Common myeloid progenitor, CD34-positive (primary cell): ENCODE data around the gene PALS1.
A peak's percentile ranks its signal among the peaks of the same experiment; 100 is the strongest.

ENCODE experiments used
- CTCF ChIA-PET: fragments of 350-600 bp; sonication (Branson Sonifier 250); formaldehyde crosslinking; loops from one replicate; lab custom pipeline; 2021; ENCODE audit warnings: antibody characterized with exemption; lab: Charles Lee
- POLR2A ChIA-PET: fragments of 350-600 bp; sonication (Branson Sonifier 250); formaldehyde crosslinking; loops from one replicate; lab custom pipeline; 2021; ENCODE audit warnings: antibody characterized with exemption; lab: Charles Lee
- DNase-seq, 3 donors: peaks; one replicate each; pipeline versions ENCODE4 v3.0.0 to v3.0.0-alpha.2; 2013
- H3K27ac ChIP-seq, 2 experiments: 1 replicate in 1 of 2; 2 replicates in 1 of 2; pipeline ENCODE4 v1.7.0; 2013; ENCODE audit warnings: inconsistent platforms in 2 of 2, low read length in 2 of 2, mild to moderate bottlenecking in 2 of 2, low read depth in 1 of 2, moderate library complexity in 1 of 2; ENCODE audit not compliant: severe bottlenecking in 2 of 2, insufficient read depth in 1 of 2, poor library complexity in 1 of 2
- H3K27me3 ChIP-seq, 5 experiments: replicated peaks in 2 of 5; 1 replicate in 3 of 5; 2 replicates in 2 of 5; pipeline versions ENCODE4 v1.6.1 to v1.7.0; 2013; ENCODE audit warnings: low read length in 4 of 5, mild to moderate bottlenecking in 2 of 5, moderate library complexity in 2 of 5, inconsistent platforms in 1 of 5; ENCODE audit not compliant: insufficient read depth in 5 of 5, control insufficient read depth in 4 of 5
- H3K36me3 ChIP-seq, 4 experiments: 1 replicate in 2 of 4; 2 replicates in 2 of 4; pipeline versions ENCODE4 v1.6.1 to v1.7.0; 2013; ENCODE audit warnings: low read length in 3 of 4, control low read depth in 1 of 4, mild to moderate bottlenecking in 1 of 4; ENCODE audit not compliant: control insufficient read depth in 4 of 4, insufficient read depth in 4 of 4
- H3K4me1 ChIP-seq, 4 experiments: 1 replicate in 3 of 4; 2 replicates in 1 of 4; pipeline versions ENCODE4 v1.6.1 to v1.7.1; 2013; ENCODE audit warnings: low read length in 3 of 4, mild to moderate bottlenecking in 3 of 4, control low read depth in 1 of 4, inconsistent platforms in 1 of 4, moderate library complexity in 1 of 4; ENCODE audit not compliant: control insufficient read depth in 4 of 4, insufficient read depth in 4 of 4; ENCODE audit errors: control extremely low read depth in 1 of 4
- H3K4me3 ChIP-seq, 7 experiments: 1 replicate in 4 of 7; 2 replicates in 3 of 7; pipeline versions ENCODE4 v1.5.1 to v1.7.0; 2013; ENCODE audit warnings: mild to moderate bottlenecking in 7 of 7, low read length in 6 of 7, moderate library complexity in 6 of 7, inconsistent platforms in 2 of 7, low read depth in 2 of 7, control low read depth in 1 of 7; ENCODE audit not compliant: insufficient read depth in 4 of 7, control insufficient read depth in 1 of 7; ENCODE audit errors: extremely low read depth in 1 of 7
- H3K9me3 ChIP-seq, 5 experiments: 1 replicate in 4 of 5; 2 replicates in 1 of 5; pipeline versions ENCODE4 v1.6.1 to v1.7.1; 2013; ENCODE audit warnings: low read length in 4 of 5, mild to moderate bottlenecking in 2 of 5, inconsistent platforms in 1 of 5, low read depth in 1 of 5, moderate library complexity in 1 of 5; ENCODE audit not compliant: control insufficient read depth in 4 of 5, insufficient read depth in 2 of 5; ENCODE audit errors: control extremely low read depth in 1 of 5
- WGBS: methylation state at CpG from one replicate; pipeline ENCODE4 v1.1.5; 2013; ENCODE audit not compliant: insufficient coverage; 5-methylcytosine and 5-hydroxymethylcytosine counted together

Gene PALS1

GRCh38 chr14:67239582-67239981 is 1.7 kb upstream of the PALS1 start:
- Histone ChIP-seq H3K36me3 (no peaks in the 10 kb centered on the region), H3K27me3 (peaks cover 0 to 7% (median 0%) of the 10 kb centered on the region in 5 experiments), H3K27ac (no peak overlapping the region), H3K9me3 (no peaks in the 10 kb centered on the region), H3K4me3 (no peak overlapping the region), H3K4me1 (peaks cover 4 to 22% (median 16%) of the 10 kb centered on the region in 4 experiments)
- CTCF ChIA-PET = no interaction called here
- POLR2A ChIA-PET = no interaction called here
- no peak for DNase-seq
- 94% methylated on average over 5 of the region's 14 CpGs for WGBS

GRCh38 chr14:67240168-67240932 is 885 bp upstream of the PALS1 start:
- H3K27me3 ChIP-seq = peaks cover 0 to 7% (median 0%) of the 10 kb centered on the region in 5 experiments
- peak overlapping the region in 1 of 2 experiments; percentile 54 for H3K27ac ChIP-seq
- no peaks in the 10 kb centered on the region for H3K36me3 ChIP-seq
- CTCF ChIA-PET = no interaction called here
- H3K9me3 ChIP-seq = no peaks in the 10 kb centered on the region
- H3K4me3 ChIP-seq = peak overlapping the region; percentile 78 to 96 (median 89)
- peak in 1 of 3 donors; percentile 24 for DNase-seq
- WGBS = 15% methylated on average over 20 of the region's 23 CpGs
- H3K4me1 ChIP-seq = peaks cover 4 to 22% (median 16%) of the 10 kb centered on the region in 4 experiments
- POLR2A ChIA-PET = no interaction called here

- WGBS = 0% methylated on average over 12 of the region's 54 CpGs
- Histone ChIP-seq H3K4me3 (peak overlapping the region; percentile 78 to 96 (median 89)), H3K27ac (peak overlapping the region in 1 of 2 experiments; percentile 82), H3K9me3 (no peaks in the 10 kb centered on the region), H3K4me1 (peaks cover 4 to 22% (median 16%) of the 10 kb centered on the region in 4 experiments), H3K36me3 (no peaks in the 10 kb centered on the region), H3K27me3 (peaks cover 0 to 7% (median 0%) of the 10 kb centered on the region in 5 experiments)
- POLR2A ChIA-PET = no interaction called here
- peak; percentile 95 to 98 (median 97) for DNase-seq
- CTCF ChIA-PET = interaction anchor here (1.2 kb wide), 1 partner anchor 9 kb away, joined by 3 read pairs; no protein-coding TSS in a partner anchor
These were observed 241 bp upstream of the PALS1 start for GRCh38 chr14:67240978-67241410.

GRCh38 chr14:67242168-67242420 is 859 bp downstream of the PALS1 start:
- Histone ChIP-seq H3K4me1 (peaks cover 4 to 22% (median 16%) of the 10 kb centered on the region in 4 experiments), H3K36me3 (no peaks in the 10 kb centered on the region), H3K9me3 (no peaks in the 10 kb centered on the region), H3K4me3 (peak overlapping the region in 6 of 7 experiments; percentile 78 to 96 (median 88)), H3K27ac (peak overlapping the region; percentile 54 to 82), H3K27me3 (peaks cover 0 to 7% (median 0%) of the 10 kb centered on the region in 5 experiments)
- no peak for DNase-seq
- CTCF ChIA-PET = interaction anchor here (1.2 to 1.5 kb wide), 2 partner anchors 8 to 11 kb away, joined by 3 to 10 read pairs; no protein-coding TSS in a partner anchor
- WGBS = 0% methylated on average over 3 of the region's 4 CpGs
- POLR2A ChIA-PET = no interaction called here

GRCh38 chr14:67245104-67245503 is 3.9 kb downstream of the PALS1 start:
- CTCF ChIA-PET = no interaction called here

GRCh38 chr14:67251573-67252226 is 10.5 kb downstream of the PALS1 start:
- POLR2A ChIA-PET = no interaction called here

More at GRCh38 chr14:67245104-67245503, 3.9 kb downstream of the PALS1 start:
- Histone ChIP-seq H3K27ac (no peak overlapping the region), H3K36me3 (no peaks in the 10 kb centered on the region), H3K4me3 (no peak overlapping the region), H3K9me3 (no peaks in the 10 kb centered on the region), H3K4me1 (peaks cover under 1 to 18% (median 14%) of the 10 kb centered on the region in 4 experiments), H3K27me3 (no peaks in the 10 kb centered on the region)
- DNase-seq = no peak
- no CpG with 5 or more reads among the region's 1 CpG for WGBS
- POLR2A ChIA-PET = no interaction called here

More at GRCh38 chr14:67251573-67252226, 10.5 kb downstream of the PALS1 start:
- CTCF ChIA-PET = interaction anchor here (0.9 to 2.7 kb wide), 5 partner anchors 9 to 85 kb away, joined by 3 to 10 read pairs (median 4); no protein-coding TSS in a partner anchor
- Histone ChIP-seq H3K36me3 (no peaks in the 10 kb centered on the region), H3K4me1 (no peaks in the 10 kb centered on the region), H3K4me3 (no peak overlapping the region), H3K27ac (no peak overlapping the region), H3K27me3 (no peaks in the 10 kb centered on the region), H3K9me3 (no peaks in the 10 kb centered on the region)
- no CpG with 5 or more reads among the region's 2 CpGs for WGBS
- DNase-seq = no peak
